Mucosa of gallbladder (tissue), 1 donor: ENCODE measurements around the gene ASPHD2. TPM values are rescaled to one million over a fixed set of nuclear protein-coding genes. Genes with fewer than 3 reads are reported as not detected.

Experiments used
- total RNA-seq: library from RNA; stranded (reverse); gene quantifications from one replicate; pipeline ENCODE4 v1.2.1, GENCODE V29; 2021
- donor health status: DM: no; HTN: no; CAD: no.

ASPHD2 gene
- total RNA-seq, 1 donor from 2014 or later = 5.5 TPM

Other genes with a start within 250 kb of the ASPHD2 start
- 28.3 TPM for gene HPS4, start 54.5 kb downstream of the ASPHD2 start, total RNA-seq
- 18.4 TPM for gene SRRD, start 54.6 kb downstream of the ASPHD2 start, total RNA-seq
- 34.2 TPM for gene TFIP11, start 83.2 kb downstream of the ASPHD2 start, total RNA-seq
- gene TPST2, start 160.9 kb downstream of the ASPHD2 start, total RNA-seq = 56.0 TPM
- 0.37 TPM for gene CRYBB1, start 188.8 kb downstream of the ASPHD2 start, total RNA-seq
- gene CRYBA4, start 192.7 kb downstream of the ASPHD2 start, total RNA-seq = not detected
- 2.7 TPM for gene MIAT, start 228.3 kb downstream of the ASPHD2 start, total RNA-seq